Activated CD4-positive, alpha-beta memory T cell treated with anti-CD3 and anti-CD28 coated beads, Interleukin-2, amount 10 ng/mL, durations not matched to agents 7 days and 5 days (primary cell): ENCODE measurements around the gene BTBD9. TPM values are rescaled to one million over a fixed set of nuclear protein-coding genes. Genes with fewer than 3 reads are reported as not detected.
"Not testable (repeated sequence)": the region's sequence is repeated elsewhere in the genome, so short reads cannot be mapped to it uniquely, and the experiment has no call there.

ENCODE experiments used
- CTCF ChIA-PET: fragments of 350-600 bp; sonication (Branson Sonifier 250); formaldehyde crosslinking; loops from one replicate; lab custom pipeline; 2021; ENCODE audit warnings: antibody characterized with exemption, inconsistent platforms; lab: Charles Lee
- POLR2A ChIA-PET: fragments of 350-600 bp; sonication (Branson Sonifier 250); formaldehyde crosslinking; loops from one replicate; lab custom pipeline; 2021; ENCODE audit warnings: antibody characterized with exemption; lab: Charles Lee
- DNase-seq: peaks from one replicate; pipeline ENCODE4 v3.0.0-alpha.2; 2020
- H3K27ac Mint-ChIP-seq: one replicate; pipeline ENCODE4 v1.8.0; 2021; ENCODE audit warnings: mild to moderate bottlenecking, mixed read lengths
- H3K27me3 Mint-ChIP-seq: one replicate; pipeline ENCODE4 v1.8.0; 2021; ENCODE audit warnings: mixed read lengths
- H3K36me3 Mint-ChIP-seq: one replicate; pipeline ENCODE4 v1.8.0; 2021; ENCODE audit warnings: low read depth, mixed read lengths
- H3K4me1 Mint-ChIP-seq: one replicate; pipeline ENCODE4 v1.8.0; 2021; ENCODE audit warnings: mixed read lengths
- H3K4me3 Mint-ChIP-seq: one replicate; pipeline ENCODE4 v1.8.0; 2021; ENCODE audit warnings: mild to moderate bottlenecking, mixed read lengths
- H3K9me3 Mint-ChIP-seq: one replicate; pipeline ENCODE4 v1.8.0; 2021; ENCODE audit warnings: mixed read lengths
- total RNA-seq, 2 experiments: library from RNA; stranded (reverse); gene quantifications; one replicate each; pipeline ENCODE4 v1.2.3, GENCODE V29; 2021

Gene BTBD9
- total RNA-seq, 2 experiments from 2014 or later: 14.7 to 16.1 TPM

- DNase-seq: no peak
- ChIA-PET POLR2A (interaction anchor here (0.6 to 2.3 kb wide), 6 partner anchors 63 to 822 kb away, joined by 3 to 15 read pairs (median 4); partner anchors contain the start of gene GLO1), CTCF (no interaction called here)
- H3K27ac Mint-ChIP-seq: peak overlapping the region; percentile 87
- peaks cover 43% of the 10 kb centered on the region for H3K4me1 Mint-ChIP-seq
- H3K4me3 Mint-ChIP-seq: peak overlapping the region; percentile 88
- H3K27me3 Mint-ChIP-seq: no peaks in the 10 kb centered on the region
- no peaks in the 10 kb centered on the region for H3K9me3 Mint-ChIP-seq
- peaks cover 2% of the 10 kb centered on the region for H3K36me3 Mint-ChIP-seq
Observed at GRCh38 chr6:38640216-38640909, 634 bp upstream of the BTBD9 start.

- Mint-ChIP-seq H3K4me1 (peaks cover 46% of the 10 kb centered on the region), H3K27me3 (no peaks in the 10 kb centered on the region), H3K4me3 (peak overlapping the region; percentile 88), H3K27ac (peak overlapping the region; percentile 69), H3K36me3 (peaks cover 2% of the 10 kb centered on the region), H3K9me3 (no peaks in the 10 kb centered on the region)
- ChIA-PET CTCF (no interaction called here), POLR2A (interaction anchor here (0.8 to 2.3 kb wide), 7 partner anchors 61 to 820 kb away, joined by 3 to 15 read pairs (median 4); partner anchors contain the start of gene GLO1)
- peak; percentile 61 for DNase-seq
Observed at GRCh38 chr6:38638941-38639497, 710 bp downstream of the BTBD9 start.

GRCh38 chr6:38637756-38638155 is 2.0 kb downstream of the BTBD9 start:
- Mint-ChIP-seq H3K4me1 (peaks cover 46% of the 10 kb centered on the region), H3K27ac (no peak overlapping the region), H3K4me3 (no peak overlapping the region), H3K9me3 (no peaks in the 10 kb centered on the region), H3K27me3 (no peaks in the 10 kb centered on the region), H3K36me3 (no peaks in the 10 kb centered on the region)
- POLR2A ChIA-PET: no interaction called here
- CTCF ChIA-PET: no interaction called here
- no peak for DNase-seq

- H3K4me1 Mint-ChIP-seq: peaks cover 38% of the 10 kb centered on the region
- no peak overlapping the region for H3K4me3 Mint-ChIP-seq
- no peaks in the 10 kb centered on the region for H3K36me3 Mint-ChIP-seq
- no peak overlapping the region for H3K27ac Mint-ChIP-seq
- H3K9me3 Mint-ChIP-seq: no peaks in the 10 kb centered on the region
- CTCF ChIA-PET: no interaction called here
- H3K27me3 Mint-ChIP-seq: no peaks in the 10 kb centered on the region
- POLR2A ChIA-PET: no interaction called here
- no peak for DNase-seq
Observed at GRCh38 chr6:38636027-38636426, 3.7 kb downstream of the BTBD9 start.

- Mint-ChIP-seq H3K27ac (no peak overlapping the region), H3K4me3 (no peak overlapping the region), H3K4me1 (peaks cover 32% of the 10 kb centered on the region), H3K36me3 (no peaks in the 10 kb centered on the region), H3K9me3 (no peaks in the 10 kb centered on the region), H3K27me3 (no peaks in the 10 kb centered on the region)
- CTCF ChIA-PET: no interaction called here
- DNase-seq: no peak
- POLR2A ChIA-PET: interaction anchor here (0.7 kb wide), 1 partner anchor 10 kb away, joined by 3 read pairs; no protein-coding TSS in a partner anchor
Observed at GRCh38 chr6:38634518-38634917, 5.2 kb downstream of the BTBD9 start.

GRCh38 chr6:38632490-38632889 is 7.2 kb downstream of the BTBD9 start:
- no peak overlapping the region for H3K4me3 Mint-ChIP-seq
- DNase-seq: no peak
- peaks cover 19% of the 10 kb centered on the region for H3K4me1 Mint-ChIP-seq
- CTCF ChIA-PET: no interaction called here
- H3K9me3 Mint-ChIP-seq: no peaks in the 10 kb centered on the region
- H3K27me3 Mint-ChIP-seq: no peaks in the 10 kb centered on the region
- no peak overlapping the region for H3K27ac Mint-ChIP-seq
- no peaks in the 10 kb centered on the region for H3K36me3 Mint-ChIP-seq
- POLR2A ChIA-PET: no interaction called here

- H3K4me3 Mint-ChIP-seq: no peak overlapping the region
- DNase-seq: no peak
- no peaks in the 10 kb centered on the region for H3K27me3 Mint-ChIP-seq
- no peaks in the 10 kb centered on the region for H3K36me3 Mint-ChIP-seq
- POLR2A ChIA-PET: no interaction called here
- CTCF ChIA-PET: no interaction called here
- H3K9me3 Mint-ChIP-seq: no peaks in the 10 kb centered on the region
- peaks cover 8% of the 10 kb centered on the region for H3K4me1 Mint-ChIP-seq
- no peak overlapping the region for H3K27ac Mint-ChIP-seq
Observed at GRCh38 chr6:38631186-38631783, 8.4 kb downstream of the BTBD9 start.

GRCh38 chr6:38625217-38625616 is 14.5 kb downstream of the BTBD9 start:
- no peak overlapping the region for H3K4me3 Mint-ChIP-seq
- no peaks in the 10 kb centered on the region for H3K9me3 Mint-ChIP-seq
- H3K27me3 Mint-ChIP-seq: no peaks in the 10 kb centered on the region
- DNase-seq: no peak
- ChIA-PET CTCF (no interaction called here), POLR2A (interaction anchor here (1.0 kb wide), 1 partner anchor 9 kb away, joined by 3 read pairs; no protein-coding TSS in a partner anchor)
- H3K36me3 Mint-ChIP-seq: no peaks in the 10 kb centered on the region
- no peaks in the 10 kb centered on the region for H3K4me1 Mint-ChIP-seq
- H3K27ac Mint-ChIP-seq: no peak overlapping the region

GRCh38 chr6:38619342-38619741 is 20.4 kb downstream of the BTBD9 start:
- H3K4me3 Mint-ChIP-seq, H3K9me3 Mint-ChIP-seq, DNase-seq, H3K27me3 Mint-ChIP-seq, H3K4me1 Mint-ChIP-seq, H3K36me3 Mint-ChIP-seq, CTCF ChIA-PET, POLR2A ChIA-PET, H3K27ac Mint-ChIP-seq: not testable (repeated sequence)

GRCh38 chr6:38618301-38618700 is 21.4 kb downstream of the BTBD9 start:
- H3K4me1 Mint-ChIP-seq, H3K36me3 Mint-ChIP-seq, POLR2A ChIA-PET, CTCF ChIA-PET, DNase-seq, H3K4me3 Mint-ChIP-seq, H3K27ac Mint-ChIP-seq, H3K27me3 Mint-ChIP-seq, H3K9me3 Mint-ChIP-seq: not testable (repeated sequence)

- no peaks in the 10 kb centered on the region for H3K27me3 Mint-ChIP-seq
- CTCF ChIA-PET: no interaction called here
- H3K9me3 Mint-ChIP-seq: no peaks in the 10 kb centered on the region
- no peaks in the 10 kb centered on the region for H3K36me3 Mint-ChIP-seq
- H3K27ac Mint-ChIP-seq: no peak overlapping the region
- H3K4me3 Mint-ChIP-seq: no peak overlapping the region
- no peaks in the 10 kb centered on the region for H3K4me1 Mint-ChIP-seq
- POLR2A ChIA-PET: no interaction called here
- no peak for DNase-seq
Observed at GRCh38 chr6:38617856-38618255, 21.9 kb downstream of the BTBD9 start.

GRCh38 chr6:38612143-38612965 is 27.4 kb downstream of the BTBD9 start:
- H3K36me3 Mint-ChIP-seq: no peaks in the 10 kb centered on the region
- POLR2A ChIA-PET: no interaction called here
- H3K9me3 Mint-ChIP-seq: no peaks in the 10 kb centered on the region
- CTCF ChIA-PET: no interaction called here
- no peaks in the 10 kb centered on the region for H3K27me3 Mint-ChIP-seq
- H3K4me3 Mint-ChIP-seq: no peak overlapping the region
- H3K27ac Mint-ChIP-seq: no peak overlapping the region
- H3K4me1 Mint-ChIP-seq: no peaks in the 10 kb centered on the region
- no peak for DNase-seq
